Neural cell (in vitro differentiated cells): ENCODE results near the gene AKAP14. TPM values are rescaled to one million over a fixed set of nuclear protein-coding genes. Genes with fewer than 3 reads are reported as not detected.

Source experiments
- H2AFZ ChIP-seq: fragments of 200-600, 300-800 bp; sonication (generic), shearing (Covaris generic); 2 replicates; pipeline ENCODE4 v1.6.0; 2014; ENCODE audit warnings: low read depth, mild to moderate bottlenecking, antibody characterized with exemption, low read length, moderate library complexity
- H3F3A ChIP-seq: fragments of 200-600 bp; shearing (Covaris generic); 2 replicates; pipeline ENCODE4 v1.6.1; 2016; ENCODE audit warnings: mild to moderate bottlenecking, moderate library complexity, mixed read lengths, antibody characterized with exemption, low read length; ENCODE audit not compliant: insufficient read depth, poor library complexity, severe bottlenecking
- H3K27ac ChIP-seq: fragments of 200-600, 300-800 bp; sonication (generic), shearing (Covaris generic); 2 replicates; pipeline ENCODE4 v1.5.1; 2014; ENCODE audit warnings: mild to moderate bottlenecking, low read length, moderate library complexity
- H3K27me3 ChIP-seq: fragments of 300-800, 200-600 bp; sonication (generic), shearing (Covaris generic); 2 replicates; pipeline ENCODE4 v1.6.0; 2014; ENCODE audit warnings: mild to moderate bottlenecking, low read depth, low read length, moderate library complexity; ENCODE audit not compliant: insufficient read depth
- H3K36me3 ChIP-seq: fragments of 300-800, 200-600 bp; sonication (generic), shearing (Covaris generic); 2 replicates; pipeline ENCODE4 v1.5.1; 2014; ENCODE audit warnings: mild to moderate bottlenecking, antibody characterized with exemption, low read length, moderate library complexity; ENCODE audit not compliant: insufficient read depth
- H3K4me2 ChIP-seq: fragments of 300-800, 200-600 bp; sonication (generic), shearing (Covaris generic); 2 replicates; pipeline ENCODE4 v1.6.0; 2014; ENCODE audit warnings: mild to moderate bottlenecking, low read length
- H3K4me3 ChIP-seq: fragments of 300-800, 200-600 bp; sonication (generic), shearing (Covaris generic); 2 replicates; pipeline ENCODE4 v1.5.1; 2014; ENCODE audit warnings: mild to moderate bottlenecking, low read length, moderate library complexity
- H3K79me2 ChIP-seq: fragments of 200-600 bp; shearing (Covaris generic); replicated peaks from 2 replicates; pipeline ENCODE4 v1.6.0; 2014; ENCODE audit warnings: mild to moderate bottlenecking, low read length, moderate library complexity; ENCODE audit not compliant: insufficient read depth
- H3K9ac ChIP-seq: fragments of 300-800, 200-600 bp; sonication (generic), shearing (Covaris generic); 2 replicates; pipeline ENCODE4 v1.6.1; 2016; ENCODE audit warnings: mild to moderate bottlenecking, low read length, mixed read lengths
- H3K9me2 ChIP-seq: fragments of 200-600 bp; shearing (Covaris generic); 2 replicates; pipeline ENCODE4 v1.6.1; 2016; ENCODE audit warnings: mild to moderate bottlenecking, low read length, mixed read lengths; ENCODE audit not compliant: insufficient read depth
- H3K9me3 ChIP-seq: fragments of 200-600, 300-800 bp; sonication (generic), shearing (Covaris generic); 2 replicates; pipeline ENCODE4 v1.6.1; 2016; ENCODE audit warnings: mild to moderate bottlenecking, mixed run types, low read length, moderate library complexity, mixed read lengths
- H4K20me1 ChIP-seq: fragments of 200-600 bp; shearing (Covaris generic); 2 replicates; pipeline ENCODE4 v1.6.1; 2016; ENCODE audit warnings: mild to moderate bottlenecking, mixed run types; ENCODE audit not compliant: insufficient read depth
- CTCF ChIP-seq: fragments of 450-650 bp; IDR thresholded peaks from 2 replicates; pipeline ENCODE4 v1.5.1; 2014; ENCODE audit warnings: antibody characterized with exemption, mild to moderate bottlenecking, moderate library complexity; ENCODE audit not compliant: poor library complexity, severe bottlenecking
- EP300 ChIP-seq: fragments of 450-650 bp; conservative IDR thresholded peaks from 2 replicates; pipeline ENCODE4 v1.6.1; 2014; ENCODE audit warnings: antibody characterized with exemption, mild to moderate bottlenecking, moderate library complexity; ENCODE audit not compliant: poor library complexity, severe bottlenecking
- EZH2 ChIP-seq: fragments of 200-600, 300-800 bp; shearing (Covaris generic), sonication (generic); IDR thresholded peaks from 2 replicates; pipeline ENCODE4 v1.6.1; 2014; ENCODE audit warnings: antibody characterized with exemption, low read length, borderline replicate concordance, mild to moderate bottlenecking; ENCODE audit not compliant: insufficient read depth, poor library complexity, severe bottlenecking
- MXI1 ChIP-seq: fragments of 450-650 bp; conservative IDR thresholded peaks from 2 replicates; pipeline ENCODE4 v1.6.1; 2014; ENCODE audit warnings: antibody characterized with exemption, mild to moderate bottlenecking; ENCODE audit not compliant: poor library complexity, severe bottlenecking
- POLR2AphosphoS5 ChIP-seq: IDR thresholded peaks from 2 replicates; pipeline ENCODE4 v1.6.1; 2012
- RAD21 ChIP-seq: fragments of 450-650 bp; conservative IDR thresholded peaks from 2 replicates; pipeline ENCODE4 v1.6.1; 2014; ENCODE audit warnings: antibody characterized with exemption, mild to moderate bottlenecking, moderate library complexity
- REST ChIP-seq: IDR thresholded peaks from 2 replicates; pipeline ENCODE4 v1.6.1; 2012; ENCODE audit warnings: borderline replicate concordance
- SMC3 ChIP-seq: fragments of 450-650 bp; conservative IDR thresholded peaks from 2 replicates; pipeline ENCODE4 v1.6.1; 2014; ENCODE audit warnings: antibody characterized with exemption, mild to moderate bottlenecking, moderate library complexity; ENCODE audit not compliant: poor library complexity
- TAF1 ChIP-seq: IDR thresholded peaks from 2 replicates; pipeline ENCODE4 v1.6.1; 2012; ENCODE audit warnings: low read depth
- polyA plus RNA-seq: library from polyadenylated mRNA; depleted of rRNA; stranded (reverse); fragments of >200 nt; gene quantifications from 2 replicates; pipeline ENCODE4 v1.2.3, GENCODE V29; 2014

Gene AKAP14
- polyA plus RNA-seq, 1 donor from 2014 or later, result 4.2 TPM

- TF ChIP-seq CTCF (no peak), TAF1 (no peak), RAD21 (no peak), EZH2 (no peak), MXI1 (no peak), REST (no peak), EP300 (no peak), SMC3 (no peak), POLR2AphosphoS5 (no peak)
- Histone ChIP-seq H3K79me2 (no peaks in the 10 kb centered on the region), H3K4me2 (no peak overlapping the region), H3K9ac (no peak overlapping the region), H3K9me3 (no peaks in the 10 kb centered on the region), H3K9me2 (no peaks in the 10 kb centered on the region), H4K20me1 (no peaks in the 10 kb centered on the region), H3K27ac (no peak overlapping the region), H3F3A (no peaks in the 10 kb centered on the region), H3K36me3 (no peaks in the 10 kb centered on the region), H3K27me3 (no peaks in the 10 kb centered on the region), H2AFZ (no peak overlapping the region), H3K4me3 (no peak overlapping the region)
Measured at GRCh38 chrX:119935215-119935874, 39.7 kb downstream of the AKAP14 start.

- Histone ChIP-seq H3K36me3 (no peaks in the 10 kb centered on the region), H3K9me2 (no peaks in the 10 kb centered on the region), H2AFZ (no peak overlapping the region), H3K27ac (no peak overlapping the region), H3K4me3 (no peak overlapping the region), H3K4me2 (no peak overlapping the region), H3F3A (no peaks in the 10 kb centered on the region), H3K9me3 (no peaks in the 10 kb centered on the region), H4K20me1 (no peaks in the 10 kb centered on the region), H3K27me3 (no peaks in the 10 kb centered on the region), H3K79me2 (no peaks in the 10 kb centered on the region), H3K9ac (no peak overlapping the region)
- TF ChIP-seq MXI1 (no peak), TAF1 (no peak), CTCF (no peak)
Measured at GRCh38 chrX:119941336-119941735, 45.6 kb downstream of the AKAP14 start.
